Parathyroid adenoma (tissue), 2 donors: ENCODE data around the gene GPR62.

Source experiments
- H2AFZ ChIP-seq: fragments of 300-600 bp; sonication (generic); one replicate; pipeline ENCODE4 v1.7.0; 2017; ENCODE audit warnings: antibody characterized with exemption, mild to moderate bottlenecking
- H3K27ac ChIP-seq: fragments of 300-600 bp; sonication (generic); one replicate; pipeline ENCODE4 v1.7.0; 2017
- H3K27me3 ChIP-seq: fragments of 300-600 bp; sonication (generic); one replicate; pipeline ENCODE4 v1.7.0; 2017; ENCODE audit warnings: low read length; ENCODE audit not compliant: control insufficient read depth, insufficient read depth
- H3K36me3 ChIP-seq: fragments of 300-600 bp; sonication (generic); one replicate; pipeline ENCODE4 v1.7.0; 2017; ENCODE audit warnings: low read length; ENCODE audit not compliant: control insufficient read depth, insufficient read depth
- H3K4me1 ChIP-seq: fragments of 300-600 bp; sonication (generic); one replicate; pipeline ENCODE4 v1.7.0; 2017; ENCODE audit warnings: control low read depth
- H3K4me2 ChIP-seq: fragments of 300-600 bp; sonication (generic); one replicate; pipeline ENCODE4 v1.7.0; 2017; ENCODE audit warnings: low read length
- H3K4me3 ChIP-seq: fragments of 300-600 bp; sonication (generic); one replicate; pipeline ENCODE4 v1.7.0; 2017; ENCODE audit warnings: low read depth, low read length
- H3K79me2 ChIP-seq: fragments of 300-600 bp; sonication (generic); one replicate; pipeline ENCODE4 v1.7.0; 2017; ENCODE audit warnings: control low read depth
- H3K9ac ChIP-seq: fragments of 300-600 bp; sonication (generic); one replicate; pipeline ENCODE4 v1.7.0; 2017; ENCODE audit warnings: mild to moderate bottlenecking
- H3K9me3 ChIP-seq: fragments of 300-600 bp; sonication (generic); one replicate; pipeline ENCODE4 v1.7.0; 2017; ENCODE audit warnings: low read length; ENCODE audit not compliant: control insufficient read depth
- CTCF ChIP-seq: fragments of 300-600 bp; sonication (generic); IDR thresholded peaks from one replicate; pipeline ENCODE4 v1.7.0; 2017; ENCODE audit warnings: antibody characterized with exemption, mild to moderate bottlenecking
- donor health status: primary hyperparathyroidism.

The GPR62 gene

GRCh38 chr3:51966922-51967383 is 11.8 kb downstream of the GPR62 start:
- no peaks in the 10 kb centered on the region for H3K36me3 ChIP-seq
- peaks cover 17% of the 10 kb centered on the region for H3K4me1 ChIP-seq
- no peak for TF ChIP-seq CTCF

GRCh38 chr3:51967384-51968169 is 12.4 kb downstream of the GPR62 start, which contains the start of gene PCBP4:
Gene PCBP4, minus strand, starts transcription at chr3:51967454. Its CDS starts 6,214 bp downstream, at chr3:51961240.
- Histone ChIP-seq H3K4me3 (peak within 1 kb of the TSS; percentile 57), H2AFZ (peak within 1 kb of the TSS; percentile 74), H3K4me1 (peaks cover 17% of the 10 kb centered on the region), H3K4me2 (peak within 1 kb of the TSS; percentile 98), H3K9me3 (no peaks in the 10 kb centered on the region), H3K79me2 (no peaks in the 10 kb centered on the region), H3K36me3 (no peaks in the 10 kb centered on the region), H3K27ac (peak within 1 kb of the TSS; percentile 55), H3K27me3 (no peaks in the 10 kb centered on the region), H3K9ac (peak within 1 kb of the TSS; percentile 71)
- no peak for TF ChIP-seq CTCF

More at GRCh38 chr3:51966922-51967383, 11.8 kb downstream of the GPR62 start:
- H2AFZ ChIP-seq, result peak overlapping the region; percentile 74
- H3K27me3 ChIP-seq, result no peaks in the 10 kb centered on the region
- H3K79me2 ChIP-seq, result no peaks in the 10 kb centered on the region
- H3K4me3 ChIP-seq, result peak overlapping the region; percentile 56
- H3K4me2 ChIP-seq, result peak overlapping the region; percentile 74
- H3K27ac ChIP-seq, result no peak overlapping the region
- H3K9ac ChIP-seq, result peak overlapping the region; percentile 71
- no peaks in the 10 kb centered on the region for H3K9me3 ChIP-seq

GRCh38 chr3:51968170-51968775 is 13.1 kb downstream of the GPR62 start:
- Histone ChIP-seq H2AFZ (peak overlapping the region; percentile 71), H3K79me2 (no peaks in the 10 kb centered on the region), H3K9ac (no peak overlapping the region), H3K4me3 (peak overlapping the region; percentile 57), H3K27ac (peak overlapping the region; percentile 55), H3K27me3 (no peaks in the 10 kb centered on the region), H3K4me2 (peak overlapping the region; percentile 98), H3K36me3 (no peaks in the 10 kb centered on the region), H3K9me3 (no peaks in the 10 kb centered on the region), H3K4me1 (peaks cover 17% of the 10 kb centered on the region)
- no peak for TF ChIP-seq CTCF

GRCh38 chr3:51968883-51969678 is 13.9 kb downstream of the GPR62 start:
- Histone ChIP-seq H3K4me1 (peaks cover 18% of the 10 kb centered on the region), H3K4me2 (no peak overlapping the region), H3K27ac (no peak overlapping the region), H3K27me3 (no peaks in the 10 kb centered on the region), H3K9me3 (no peaks in the 10 kb centered on the region), H2AFZ (no peak overlapping the region), H3K9ac (no peak overlapping the region), H3K4me3 (no peak overlapping the region), H3K79me2 (no peaks in the 10 kb centered on the region), H3K36me3 (no peaks in the 10 kb centered on the region)
- no peak for TF ChIP-seq CTCF
